Lower leg skin (tissue), 3 donors: ENCODE measurements around the gene HSPE1.

ENCODE experiments used
- POLR2A ChIP-seq, 2 donors: fragments of 450-650 bp; IDR thresholded peaks; one replicate each; pipeline ENCODE4 v1.6.1; 2016 to 2017; ENCODE audit warnings: antibody characterized with exemption in 2 of 2, mild to moderate bottlenecking in 1 of 2, moderate library complexity in 1 of 2
- TF ChIP-seq, protein P1 (sequence below), 3 donors: fragments of 450-650 bp; IDR thresholded peaks; one replicate each; pipeline ENCODE4 v1.5.1; 2016; ENCODE audit warnings: antibody characterized with exemption in 3 of 3, mild to moderate bottlenecking in 3 of 3, moderate library complexity in 2 of 3

DNA sequence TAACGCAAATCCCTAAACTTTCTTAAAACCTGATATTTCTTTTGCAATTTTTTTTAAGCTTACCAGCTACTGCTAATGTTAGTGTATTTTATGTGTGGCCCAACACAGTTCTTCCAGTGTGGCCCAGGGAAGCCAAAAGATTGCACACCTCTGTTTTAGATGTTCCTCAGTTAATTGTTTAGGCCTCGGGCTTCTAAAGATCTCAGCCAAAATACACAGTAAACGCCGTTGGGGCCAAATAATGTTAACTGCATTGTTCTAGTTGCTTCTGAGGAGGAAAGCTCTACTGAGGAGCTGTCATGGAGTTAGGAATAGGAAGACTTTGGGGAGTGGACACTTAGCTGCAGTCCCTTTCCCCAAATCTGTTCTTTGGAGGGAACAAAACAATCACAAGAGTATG is 2.0 kb downstream of the HSPE1 start:
- no peak for TF ChIP-seq POLR2A (IDR thresholded peaks at IDR 0.05)
- TF ChIP-seq, protein P1, sequence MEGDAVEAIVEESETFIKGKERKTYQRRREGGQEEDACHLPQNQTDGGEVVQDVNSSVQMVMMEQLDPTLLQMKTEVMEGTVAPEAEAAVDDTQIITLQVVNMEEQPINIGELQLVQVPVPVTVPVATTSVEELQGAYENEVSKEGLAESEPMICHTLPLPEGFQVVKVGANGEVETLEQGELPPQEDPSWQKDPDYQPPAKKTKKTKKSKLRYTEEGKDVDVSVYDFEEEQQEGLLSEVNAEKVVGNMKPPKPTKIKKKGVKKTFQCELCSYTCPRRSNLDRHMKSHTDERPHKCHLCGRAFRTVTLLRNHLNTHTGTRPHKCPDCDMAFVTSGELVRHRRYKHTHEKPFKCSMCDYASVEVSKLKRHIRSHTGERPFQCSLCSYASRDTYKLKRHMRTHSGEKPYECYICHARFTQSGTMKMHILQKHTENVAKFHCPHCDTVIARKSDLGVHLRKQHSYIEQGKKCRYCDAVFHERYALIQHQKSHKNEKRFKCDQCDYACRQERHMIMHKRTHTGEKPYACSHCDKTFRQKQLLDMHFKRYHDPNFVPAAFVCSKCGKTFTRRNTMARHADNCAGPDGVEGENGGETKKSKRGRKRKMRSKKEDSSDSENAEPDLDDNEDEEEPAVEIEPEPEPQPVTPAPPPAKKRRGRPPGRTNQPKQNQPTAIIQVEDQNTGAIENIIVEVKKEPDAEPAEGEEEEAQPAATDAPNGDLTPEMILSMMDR (IDR thresholded peaks at IDR 0.05), result no peak
